Esophagus muscularis mucosa (tissue), 4 donors: ENCODE data around the gene COL2A1. TPM values are rescaled to one million over a fixed set of nuclear protein-coding genes. Genes with fewer than 3 reads are reported as not detected.

Experiments used
- DNase-seq: peaks from one replicate; pipeline ENCODE4 v3.0.0-alpha.2; 2017; ENCODE audit errors: extremely low spot score
- H3K27ac ChIP-seq, 4 donors: fragments of 200-600 bp; sonication (generic); replicated peaks in 1 of 4; 1 replicate in 3 of 4; 2 replicates in 1 of 4; pipeline ENCODE4 v1.5.1; 2016 to 2019; ENCODE audit warnings: mild to moderate bottlenecking in 1 of 4
- H3K27me3 ChIP-seq, 4 donors: fragments of 200-600 bp; sonication (generic); one replicate each; pipeline versions ENCODE4 v1.5.1 to v1.6.0; 2016 to 2019
- H3K36me3 ChIP-seq, 4 donors: fragments of 200-600 bp; sonication (generic); one replicate each; pipeline ENCODE4 v1.5.1; 2016 to 2019
- H3K4me1 ChIP-seq, 4 donors: fragments of 200-600 bp; sonication (generic); one replicate each; pipeline ENCODE4 v1.5.1; 2016 to 2019
- H3K4me3 ChIP-seq, 4 donors: fragments of 200-600 bp; sonication (generic); 1 replicate in 2 of 4; 2 replicates in 2 of 4; pipeline ENCODE4 v1.5.1; 2016 to 2019; ENCODE audit warnings: mild to moderate bottlenecking in 4 of 4, moderate library complexity in 1 of 4
- H3K9me3 ChIP-seq, 4 donors: fragments of 200-600 bp; sonication (generic); 1 replicate in 3 of 4; 2 replicates in 1 of 4; pipeline ENCODE4 v1.5.1; 2016 to 2019
- EP300 ChIP-seq: sonication (generic); formaldehyde crosslinking; IDR thresholded peaks from one replicate; pipeline ENCODE4 v1.6.1; 2017; ENCODE audit warnings: antibody characterized with exemption
- POLR2A ChIP-seq: fragments of 450-650 bp; IDR thresholded peaks from one replicate; pipeline ENCODE4 v1.6.1; 2017; ENCODE audit warnings: antibody characterized with exemption, moderate library complexity, mild to moderate bottlenecking, low read depth
- POLR2AphosphoS5 ChIP-seq, 2 donors: sonication (generic); formaldehyde crosslinking; IDR thresholded peaks; one replicate each; pipeline ENCODE4 v1.6.1; 2017; ENCODE audit warnings: antibody characterized with exemption in 2 of 2
- WGBS: methylation state at CpG from one replicate; pipeline ENCODE4 v1.1.5; 2018; 5-methylcytosine and 5-hydroxymethylcytosine counted together
- intact Hi-C: fragments of 100-400 bp; cut with DNase I; formaldehyde crosslinking; loops from one replicate; pipeline ENCODE4 v1.15.1; 2023
- total RNA-seq, 4 donors: library from RNA; depleted of rRNA; stranded (reverse); fragments of >200 nt; gene quantifications; one replicate each; pipeline versions ENCODE4 v1.1.0 to v1.2.1, GENCODE V29; 2016
- TF ChIP-seq, protein P1 (sequence below), 3 experiments: fragments of 200-600 bp in 2 of 3; fragments of 450-650 bp in 1 of 3; sonication (generic) in 2 of 3; IDR thresholded peaks; one replicate each; pipeline ENCODE4 v1.5.1; 2017 to 2019; ENCODE audit warnings: antibody characterized with exemption in 3 of 3, mild to moderate bottlenecking in 2 of 3, moderate library complexity in 1 of 3

COL2A1 gene
- total RNA-seq, 4 donors from 2014 or later, result not detected

- H3K4me3 ChIP-seq, result no peak overlapping the region
- no peak overlapping the region for H3K27ac ChIP-seq
- H3K27me3 ChIP-seq, result peaks cover 0 to 18% (median 0%) of the 10 kb centered on the region in 4 donors
- H3K36me3 ChIP-seq, result no peaks in the 10 kb centered on the region
- peaks cover 3 to 10% (median 4%) of the 10 kb centered on the region in 4 donors for H3K4me1 ChIP-seq
- no peak for DNase-seq
- 73% methylated on average over 16 of the region's 18 CpGs for WGBS
- TF ChIP-seq EP300 (no peak), POLR2AphosphoS5 (IDR thresholded peaks at IDR 0.05) (no peak), POLR2A (no peak)
- TF ChIP-seq, protein P1, sequence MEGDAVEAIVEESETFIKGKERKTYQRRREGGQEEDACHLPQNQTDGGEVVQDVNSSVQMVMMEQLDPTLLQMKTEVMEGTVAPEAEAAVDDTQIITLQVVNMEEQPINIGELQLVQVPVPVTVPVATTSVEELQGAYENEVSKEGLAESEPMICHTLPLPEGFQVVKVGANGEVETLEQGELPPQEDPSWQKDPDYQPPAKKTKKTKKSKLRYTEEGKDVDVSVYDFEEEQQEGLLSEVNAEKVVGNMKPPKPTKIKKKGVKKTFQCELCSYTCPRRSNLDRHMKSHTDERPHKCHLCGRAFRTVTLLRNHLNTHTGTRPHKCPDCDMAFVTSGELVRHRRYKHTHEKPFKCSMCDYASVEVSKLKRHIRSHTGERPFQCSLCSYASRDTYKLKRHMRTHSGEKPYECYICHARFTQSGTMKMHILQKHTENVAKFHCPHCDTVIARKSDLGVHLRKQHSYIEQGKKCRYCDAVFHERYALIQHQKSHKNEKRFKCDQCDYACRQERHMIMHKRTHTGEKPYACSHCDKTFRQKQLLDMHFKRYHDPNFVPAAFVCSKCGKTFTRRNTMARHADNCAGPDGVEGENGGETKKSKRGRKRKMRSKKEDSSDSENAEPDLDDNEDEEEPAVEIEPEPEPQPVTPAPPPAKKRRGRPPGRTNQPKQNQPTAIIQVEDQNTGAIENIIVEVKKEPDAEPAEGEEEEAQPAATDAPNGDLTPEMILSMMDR (IDR thresholded peaks at IDR 0.05), result no peak
- no peaks in the 10 kb centered on the region for H3K9me3 ChIP-seq
- intact Hi-C loops, result no loop called here
These were observed 23.1 kb upstream of the COL2A1 start for GRCh38 chr12:48027183-48028002.

- H3K36me3 ChIP-seq, result no peaks in the 10 kb centered on the region
- H3K4me1 ChIP-seq, result peaks cover 3 to 10% (median 4%) of the 10 kb centered on the region in 4 donors
- no peak for DNase-seq
- H3K4me3 ChIP-seq, result no peak overlapping the region
- peaks cover 0 to 28% (median 0%) of the 10 kb centered on the region in 4 donors for H3K27me3 ChIP-seq
- intact Hi-C loops, result no loop called here
- TF ChIP-seq, protein P1 (IDR thresholded peaks at IDR 0.05), result no peak
- TF ChIP-seq POLR2AphosphoS5 (IDR thresholded peaks at IDR 0.05), result no peak
- WGBS, result 90% methylated on average over 6 of the region's 7 CpGs
- H3K27ac ChIP-seq, result no peak overlapping the region
- H3K9me3 ChIP-seq, result no peaks in the 10 kb centered on the region
These were observed 22.0 kb upstream of the COL2A1 start for GRCh38 chr12:48026060-48026827.

- 70% methylated on average over 7 of the region's 7 CpGs for WGBS
- Histone ChIP-seq H3K36me3 (no peaks in the 10 kb centered on the region), H3K9me3 (no peaks in the 10 kb centered on the region), H3K27me3 (peaks cover 0 to 33% (median 0%) of the 10 kb centered on the region in 4 donors), H3K27ac (no peak overlapping the region), H3K4me1 (peaks cover 3 to 10% (median 4%) of the 10 kb centered on the region in 4 donors), H3K4me3 (no peak overlapping the region)
- TF ChIP-seq, protein P1 (IDR thresholded peaks at IDR 0.05), result no peak
- TF ChIP-seq EP300, result no peak
- TF ChIP-seq POLR2A, result no peak
- TF ChIP-seq POLR2AphosphoS5 (IDR thresholded peaks at IDR 0.05), result no peak
- no peak for DNase-seq
- intact Hi-C loops, result no loop called here
These were observed 21.0 kb upstream of the COL2A1 start for GRCh38 chr12:48025281-48025680.

DNA sequence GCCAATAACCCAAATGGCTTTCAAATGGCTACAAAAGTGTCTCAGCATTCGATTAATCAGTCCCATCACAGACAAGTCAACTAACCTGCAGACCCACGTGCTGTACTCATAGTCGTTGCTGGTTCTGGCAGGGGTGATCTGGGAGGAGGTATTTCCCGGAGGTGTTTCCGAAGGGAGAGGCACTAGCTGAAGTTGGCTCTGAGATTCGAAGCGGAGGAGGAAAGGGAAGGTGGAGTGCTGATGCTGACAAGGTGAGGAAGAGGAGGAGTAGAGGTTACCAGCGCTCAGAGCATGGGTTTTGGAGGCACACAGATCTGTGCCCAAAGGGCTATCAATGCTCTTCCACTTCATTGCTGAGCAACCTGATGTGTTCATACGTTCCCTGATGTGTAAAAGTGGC, 20.5 kb upstream of the COL2A1 start:
- WGBS, result 74% methylated on average over 9 of the region's 9 CpGs
- intact Hi-C loops, result no loop called here

More for the DNA sequence above, 20.5 kb upstream of the COL2A1 start:
- peaks cover 3 to 4% (median 4%) of the 10 kb centered on the region in 4 donors for H3K4me1 ChIP-seq
- DNase-seq, result no peak
- H3K27me3 ChIP-seq, result peaks cover 0 to 33% (median 0%) of the 10 kb centered on the region in 4 donors
- H3K36me3 ChIP-seq, result no peaks in the 10 kb centered on the region
- H3K9me3 ChIP-seq, result no peaks in the 10 kb centered on the region
- no peak overlapping the region for H3K27ac ChIP-seq
- TF ChIP-seq POLR2AphosphoS5 (IDR thresholded peaks at IDR 0.05), result no peak
- no peak for TF ChIP-seq POLR2A
- no peak for TF ChIP-seq EP300
- TF ChIP-seq, protein P1 (IDR thresholded peaks at IDR 0.05), result no peak
- H3K4me3 ChIP-seq, result no peak overlapping the region
